Transverse colon (tissue), 4 donors: ENCODE measurements around the gene TMEM200A. TPM values are rescaled to one million over a fixed set of nuclear protein-coding genes. Genes with fewer than 3 reads are reported as not detected.
A peak's percentile ranks its signal among the peaks of the same experiment; 100 is the strongest.

Source experiments
- DNase-seq: peaks from one replicate; pipeline ENCODE4 v3.0.0-alpha.2; 2019
- H3K27ac ChIP-seq, 4 donors: fragments of 200-600 bp; sonication (generic); 2 replicates each; pipeline ENCODE4 v1.5.1; 2016 to 2018; ENCODE audit warnings: inconsistent platforms in 4 of 4
- H3K27me3 ChIP-seq: fragments of 200-600 bp; sonication (generic); 2 replicates; pipeline ENCODE4 v1.5.1; 2017; ENCODE audit warnings: inconsistent platforms
- H3K36me3 ChIP-seq, 4 donors: fragments of 200-600 bp; sonication (generic); 2 replicates each; pipeline ENCODE4 v1.5.1; 2017 to 2019; ENCODE audit warnings: inconsistent platforms in 4 of 4
- H3K4me1 ChIP-seq, 4 donors: fragments of 200-600 bp; sonication (generic); 2 replicates each; pipeline ENCODE4 v1.5.1; 2017 to 2020; ENCODE audit warnings: inconsistent platforms in 4 of 4
- H3K4me3 ChIP-seq, 4 donors: fragments of 200-600 bp; sonication (generic); 1 replicate in 1 of 4; 2 replicates in 3 of 4; pipeline versions ENCODE4 v1.5.1 to v1.6.1; 2017 to 2019; ENCODE audit warnings: inconsistent platforms in 4 of 4
- H3K9me3 ChIP-seq, 2 donors: fragments of 200-600 bp; sonication (generic); 2 replicates each; pipeline ENCODE4 v1.5.1; 2017 to 2019; ENCODE audit warnings: inconsistent platforms in 2 of 2
- EP300 ChIP-seq: sonication (generic); formaldehyde crosslinking; IDR thresholded peaks from one replicate; pipeline ENCODE4 v1.6.1; 2017; ENCODE audit warnings: antibody characterized with exemption, low read depth
- POLR2A ChIP-seq: fragments of 450-650 bp; IDR thresholded peaks from one replicate; pipeline ENCODE4 v1.6.1; 2016; ENCODE audit warnings: antibody characterized with exemption, mild to moderate bottlenecking, moderate library complexity
- POLR2AphosphoS5 ChIP-seq, 3 donors: sonication (generic); formaldehyde crosslinking; IDR thresholded peaks; one replicate each; pipeline ENCODE4 v1.6.1; 2016; ENCODE audit warnings: antibody characterized with exemption in 3 of 3
- WGBS, 2 donors: methylation state at CpG; one replicate each; pipeline ENCODE4 v1.1.5; 2018; ENCODE audit warnings: low coverage in 1 of 2; 5-methylcytosine and 5-hydroxymethylcytosine counted together
- in situ Hi-C, 4 donors: fragments of 200-750 bp; cut with MboI; loops; one replicate each; pipeline versions ENCODE4 v1.15.0 to v1.15.1; 2017; ENCODE audit warnings: low sequenced_read_pairs in 3 of 4, low pct_ligation_motif_present in 1 of 4, low pct_unique_long_range_greater_than_20kb in 1 of 4
- intact Hi-C: fragments of 100-400 bp; cut with DNase I; formaldehyde crosslinking; loops from one replicate; pipeline ENCODE4 v1.15.1; 2023; ENCODE audit warnings: low total_unique reads
- total RNA-seq, 4 donors: library from RNA; depleted of rRNA; stranded (reverse); fragments of >200 nt; gene quantifications; one replicate each; pipeline ENCODE4 v1.1.0, GENCODE V29; 2016
- TF ChIP-seq, protein P1 (sequence below), 5 experiments: fragments of 200-600 bp in 3 of 5; fragments of 450-650 bp in 2 of 5; sonication (generic) in 3 of 5; IDR thresholded peaks; 1 replicate in 2 of 5; 2 replicates in 3 of 5; pipeline ENCODE4 v1.5.1; 2016 to 2017; ENCODE audit warnings: antibody characterized with exemption in 5 of 5, inconsistent platforms in 3 of 5, mild to moderate bottlenecking in 2 of 5, moderate library complexity in 1 of 5

Gene TMEM200A
- total RNA-seq, 4 donors from 2014 or later, result 0.20 to 19.5 (median 16.0) TPM

GRCh38 chr6:130366107-130367005 is 539 bp downstream of the TMEM200A start:
- H3K9me3 ChIP-seq, result no peaks in the 10 kb centered on the region
- intact Hi-C loops, result no loop called here
- peak overlapping the region; percentile 23 to 70 (median 59) for H3K4me3 ChIP-seq
- H3K27ac ChIP-seq, result peak overlapping the region; percentile 61 to 73 (median 64)
- peaks cover 0 to 18% (median 8%) of the 10 kb centered on the region in 4 donors for H3K4me1 ChIP-seq
- in situ Hi-C loops, result no loop called here
- DNase-seq, result peak; percentile 23
- 1 to 22% methylated on average over 3 to 36 of the region's 65 CpGs for WGBS, 2 donors
- TF ChIP-seq, protein P1, sequence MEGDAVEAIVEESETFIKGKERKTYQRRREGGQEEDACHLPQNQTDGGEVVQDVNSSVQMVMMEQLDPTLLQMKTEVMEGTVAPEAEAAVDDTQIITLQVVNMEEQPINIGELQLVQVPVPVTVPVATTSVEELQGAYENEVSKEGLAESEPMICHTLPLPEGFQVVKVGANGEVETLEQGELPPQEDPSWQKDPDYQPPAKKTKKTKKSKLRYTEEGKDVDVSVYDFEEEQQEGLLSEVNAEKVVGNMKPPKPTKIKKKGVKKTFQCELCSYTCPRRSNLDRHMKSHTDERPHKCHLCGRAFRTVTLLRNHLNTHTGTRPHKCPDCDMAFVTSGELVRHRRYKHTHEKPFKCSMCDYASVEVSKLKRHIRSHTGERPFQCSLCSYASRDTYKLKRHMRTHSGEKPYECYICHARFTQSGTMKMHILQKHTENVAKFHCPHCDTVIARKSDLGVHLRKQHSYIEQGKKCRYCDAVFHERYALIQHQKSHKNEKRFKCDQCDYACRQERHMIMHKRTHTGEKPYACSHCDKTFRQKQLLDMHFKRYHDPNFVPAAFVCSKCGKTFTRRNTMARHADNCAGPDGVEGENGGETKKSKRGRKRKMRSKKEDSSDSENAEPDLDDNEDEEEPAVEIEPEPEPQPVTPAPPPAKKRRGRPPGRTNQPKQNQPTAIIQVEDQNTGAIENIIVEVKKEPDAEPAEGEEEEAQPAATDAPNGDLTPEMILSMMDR (IDR thresholded peaks at IDR 0.05), result peak in 1 of 5 experiments; percentile 5
- TF ChIP-seq POLR2AphosphoS5 (IDR thresholded peaks at IDR 0.05) (no peak), POLR2A (peak; percentile 24), EP300 (no peak)
- peaks cover 12% of the 10 kb centered on the region for H3K27me3 ChIP-seq
- H3K36me3 ChIP-seq, result no peaks in the 10 kb centered on the region

GRCh38 chr6:130367767-130368166 is 1.9 kb downstream of the TMEM200A start:
- no peak overlapping the region for H3K27ac ChIP-seq
- H3K4me3 ChIP-seq, result peak overlapping the region in 2 of 4 donors; percentile 62 to 70
- H3K9me3 ChIP-seq, result no peaks in the 10 kb centered on the region
- peaks cover 0 to 18% (median 8%) of the 10 kb centered on the region in 4 donors for H3K4me1 ChIP-seq
- DNase-seq, result no peak
- WGBS, 2 donors, result 70 to 86% methylated on average over 1 of the region's 1 CpG
- peaks cover 12% of the 10 kb centered on the region for H3K27me3 ChIP-seq
- intact Hi-C loops (no loop called here), in situ Hi-C loops (no loop called here)
- no peak for TF ChIP-seq POLR2AphosphoS5 (IDR thresholded peaks at IDR 0.05)
- TF ChIP-seq, protein P1 (IDR thresholded peaks at IDR 0.05), result no peak
- TF ChIP-seq POLR2A, result no peak
- TF ChIP-seq EP300, result no peak
- H3K36me3 ChIP-seq, result no peaks in the 10 kb centered on the region

DNA sequence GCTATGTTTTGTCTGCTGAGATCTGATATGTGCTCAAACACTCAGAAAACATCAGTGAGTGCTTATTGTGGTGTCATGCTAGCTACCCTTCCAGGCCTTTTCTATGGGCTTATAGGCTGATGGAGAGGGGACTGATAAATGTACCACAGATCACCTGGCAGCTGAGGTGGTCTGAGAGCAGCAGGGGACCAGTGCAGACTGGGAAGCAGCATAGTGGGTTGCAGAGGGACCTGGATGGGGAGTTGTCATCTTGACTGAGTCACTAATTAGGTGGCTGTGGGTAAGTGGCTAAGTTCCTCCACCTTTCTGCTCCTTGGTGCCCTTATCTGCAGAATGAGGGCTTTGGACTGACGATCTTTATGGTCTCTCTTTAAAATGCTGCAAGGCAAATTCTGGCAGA is 2.8 kb downstream of the TMEM200A start:
- 56% methylated on average over 1 of the region's 1 CpG; no CpG with 5 or more reads in 1 of the 2 donors for WGBS, 2 donors
- H3K9me3 ChIP-seq, result no peaks in the 10 kb centered on the region
- H3K36me3 ChIP-seq, result no peaks in the 10 kb centered on the region
- H3K27ac ChIP-seq, result no peak overlapping the region
- intact Hi-C loops, result no loop called here
- H3K4me1 ChIP-seq, result peaks cover 0 to 18% (median 8%) of the 10 kb centered on the region in 4 donors
- H3K4me3 ChIP-seq, result no peak overlapping the region
- TF ChIP-seq EP300 (no peak), POLR2A (no peak), POLR2AphosphoS5 (IDR thresholded peaks at IDR 0.05) (no peak)
- TF ChIP-seq, protein P1 (IDR thresholded peaks at IDR 0.05), result no peak
- DNase-seq, result no peak
- H3K27me3 ChIP-seq, result peaks cover 12% of the 10 kb centered on the region
- in situ Hi-C loops, result no loop called here

- H3K4me1 ChIP-seq, result peaks cover 0 to 18% (median 8%) of the 10 kb centered on the region in 4 donors
- H3K9me3 ChIP-seq, result no peaks in the 10 kb centered on the region
- TF ChIP-seq POLR2AphosphoS5 (IDR thresholded peaks at IDR 0.05) (no peak), EP300 (no peak), POLR2A (no peak)
- TF ChIP-seq, protein P1 (IDR thresholded peaks at IDR 0.05), result no peak
- H3K4me3 ChIP-seq, result no peak overlapping the region
- H3K36me3 ChIP-seq, result no peaks in the 10 kb centered on the region
- in situ Hi-C loops (no loop called here), intact Hi-C loops (no loop called here)
- DNase-seq, result no peak
- H3K27ac ChIP-seq, result no peak overlapping the region
- H3K27me3 ChIP-seq, result peaks cover 12% of the 10 kb centered on the region
- WGBS, 2 donors, result 63 to 96% methylated on average over 1 of the region's 1 CpG
Measured at GRCh38 chr6:130369831-130370230, 4.0 kb downstream of the TMEM200A start.
